Esophagus muscularis mucosa (tissue), 4 donors: Measurements from ENCODE around the gene KRT83. TPM values are rescaled to one million over a fixed set of nuclear protein-coding genes. Genes with fewer than 3 reads are reported as not detected.

Experiments used
- DNase-seq: peaks from one replicate; pipeline ENCODE4 v3.0.0-alpha.2; 2017; ENCODE audit errors: extremely low spot score
- H3K27ac ChIP-seq, 4 donors: fragments of 200-600 bp; sonication (generic); replicated peaks in 1 of 4; 1 replicate in 3 of 4; 2 replicates in 1 of 4; pipeline ENCODE4 v1.5.1; 2016 to 2019; ENCODE audit warnings: mild to moderate bottlenecking in 1 of 4
- H3K27me3 ChIP-seq, 4 donors: fragments of 200-600 bp; sonication (generic); one replicate each; pipeline versions ENCODE4 v1.5.1 to v1.6.0; 2016 to 2019
- H3K36me3 ChIP-seq, 4 donors: fragments of 200-600 bp; sonication (generic); one replicate each; pipeline ENCODE4 v1.5.1; 2016 to 2019
- H3K4me1 ChIP-seq, 4 donors: fragments of 200-600 bp; sonication (generic); one replicate each; pipeline ENCODE4 v1.5.1; 2016 to 2019
- H3K4me3 ChIP-seq, 4 donors: fragments of 200-600 bp; sonication (generic); 1 replicate in 2 of 4; 2 replicates in 2 of 4; pipeline ENCODE4 v1.5.1; 2016 to 2019; ENCODE audit warnings: mild to moderate bottlenecking in 4 of 4, moderate library complexity in 1 of 4
- H3K9me3 ChIP-seq, 4 donors: fragments of 200-600 bp; sonication (generic); 1 replicate in 3 of 4; 2 replicates in 1 of 4; pipeline ENCODE4 v1.5.1; 2016 to 2019
- CTCF ChIP-seq, 3 experiments: fragments of 200-600 bp in 2 of 3; fragments of 450-650 bp in 1 of 3; sonication (generic) in 2 of 3; IDR thresholded peaks; one replicate each; pipeline ENCODE4 v1.5.1; 2017 to 2019; ENCODE audit warnings: antibody characterized with exemption in 3 of 3, mild to moderate bottlenecking in 2 of 3, moderate library complexity in 1 of 3
- EP300 ChIP-seq: sonication (generic); formaldehyde crosslinking; IDR thresholded peaks from one replicate; pipeline ENCODE4 v1.6.1; 2017; ENCODE audit warnings: antibody characterized with exemption
- POLR2A ChIP-seq: fragments of 450-650 bp; IDR thresholded peaks from one replicate; pipeline ENCODE4 v1.6.1; 2017; ENCODE audit warnings: antibody characterized with exemption, moderate library complexity, mild to moderate bottlenecking, low read depth
- POLR2AphosphoS5 ChIP-seq, 2 donors: sonication (generic); formaldehyde crosslinking; IDR thresholded peaks; one replicate each; pipeline ENCODE4 v1.6.1; 2017; ENCODE audit warnings: antibody characterized with exemption in 2 of 2
- WGBS: methylation state at CpG from one replicate; pipeline ENCODE4 v1.1.5; 2018; 5-methylcytosine and 5-hydroxymethylcytosine counted together
- intact Hi-C: fragments of 100-400 bp; cut with DNase I; formaldehyde crosslinking; loops from one replicate; pipeline ENCODE4 v1.15.1; 2023
- total RNA-seq, 4 donors: library from RNA; depleted of rRNA; stranded (reverse); fragments of >200 nt; gene quantifications; one replicate each; pipeline versions ENCODE4 v1.1.0 to v1.2.1, GENCODE V29; 2016

The KRT83 gene
- total RNA-seq, 4 donors from 2014 or later = not detected

- Histone ChIP-seq H3K36me3 (no peaks in the 10 kb centered on the region), H3K4me1 (peaks cover 0 to 7% (median 2%) of the 10 kb centered on the region in 4 donors), H3K4me3 (no peak overlapping the region), H3K27me3 (no peaks in the 10 kb centered on the region), H3K9me3 (no peaks in the 10 kb centered on the region), H3K27ac (no peak overlapping the region)
- no peak for TF ChIP-seq POLR2AphosphoS5 (IDR thresholded peaks at IDR 0.05)
- TF ChIP-seq POLR2A = no peak
- no peak for TF ChIP-seq CTCF (IDR thresholded peaks at IDR 0.05)
- no peak for TF ChIP-seq EP300
- WGBS = 71% methylated on average over 10 of the region's 10 CpGs
- intact Hi-C loops = loop anchor here (2.0 kb wide), 1 partner anchor 171 kb away; no protein-coding TSS in a partner anchor
- no peak for DNase-seq
Observed at GRCh38 chr12:52327830-52328500, 6.8 kb upstream of the KRT83 start.

GRCh38 chr12:52327052-52327829, 6.0 kb upstream of the KRT83 start:
- H3K4me1 ChIP-seq = peaks cover 0 to 7% (median 2%) of the 10 kb centered on the region in 4 donors
- peak; percentile 51 to 62 for TF ChIP-seq POLR2AphosphoS5 (IDR thresholded peaks at IDR 0.05)
- TF ChIP-seq CTCF (IDR thresholded peaks at IDR 0.05) = peak; percentile 77 to 89 (median 79)
- TF ChIP-seq EP300 = no peak
- no peak overlapping the region for H3K4me3 ChIP-seq
- no peak overlapping the region for H3K27ac ChIP-seq
- no peaks in the 10 kb centered on the region for H3K27me3 ChIP-seq
- 41% methylated on average over 11 of the region's 11 CpGs for WGBS
- no peaks in the 10 kb centered on the region for H3K36me3 ChIP-seq
- intact Hi-C loops = loop anchor here (2.0 kb wide), 1 partner anchor 170 kb away; no protein-coding TSS in a partner anchor
- no peak for DNase-seq
- H3K9me3 ChIP-seq = no peaks in the 10 kb centered on the region

- H3K27ac ChIP-seq = no peak overlapping the region
- no peaks in the 10 kb centered on the region for H3K36me3 ChIP-seq
- no peak for DNase-seq
- no peak for TF ChIP-seq CTCF (IDR thresholded peaks at IDR 0.05)
- TF ChIP-seq EP300 = no peak
- TF ChIP-seq POLR2A = no peak
- TF ChIP-seq POLR2AphosphoS5 (IDR thresholded peaks at IDR 0.05) = no peak
- no peaks in the 10 kb centered on the region for H3K9me3 ChIP-seq
- no CpG with 5 or more reads among the region's 3 CpGs for WGBS
- intact Hi-C loops = no loop called here
- peaks cover 0 to 28% (median 0%) of the 10 kb centered on the region in 4 donors for H3K27me3 ChIP-seq
- peaks cover 0 to 9% (median 4%) of the 10 kb centered on the region in 4 donors for H3K4me1 ChIP-seq
- no peak overlapping the region for H3K4me3 ChIP-seq
Observed at GRCh38 chr12:52324153-52324444, 2.9 kb upstream of the KRT83 start.

- Histone ChIP-seq H3K27ac (no peak overlapping the region), H3K4me1 (peaks cover 0 to 9% (median 4%) of the 10 kb centered on the region in 4 donors), H3K4me3 (no peak overlapping the region), H3K36me3 (no peaks in the 10 kb centered on the region), H3K9me3 (no peaks in the 10 kb centered on the region), H3K27me3 (peaks cover 0 to 32% (median 0%) of the 10 kb centered on the region in 4 donors)
- intact Hi-C loops = no loop called here
- DNase-seq = no peak
- 88% methylated on average over 8 of the region's 10 CpGs for WGBS
- no peak for TF ChIP-seq CTCF (IDR thresholded peaks at IDR 0.05)
- TF ChIP-seq EP300 = no peak
- no peak for TF ChIP-seq POLR2AphosphoS5 (IDR thresholded peaks at IDR 0.05)
- no peak for TF ChIP-seq POLR2A
Observed at GRCh38 chr12:52323416-52324152, 2.4 kb upstream of the KRT83 start.
